Measurements from ENCODE around the gene CILP2.
A peak's percentile ranks its signal among the peaks of the same experiment; 100 is the strongest.

Gene CILP2

GRCh38 chr19:19507354-19507753 is 30.7 kb upstream of the CILP2 start:
- H3K4me3 ChIP-seq (ENCODE audit: insufficient read depth, low read depth, low read length, poor library complexity, severe bottlenecking): no peak overlapping the region
- peaks cover 42% of the 10 kb centered on the region for H3K36me3 ChIP-seq (ENCODE audit: control insufficient read depth, insufficient read depth, low read length)
- no peaks in the 10 kb centered on the region for H3K9me3 ChIP-seq (ENCODE audit: control insufficient read depth, low read length)
- no peaks in the 10 kb centered on the region for H3K27me3 ChIP-seq (replicated peaks; ENCODE audit: control insufficient read depth, insufficient read depth, low read length, poor library complexity, severe bottlenecking)
- DNase-seq: no peak
- H3K27ac ChIP-seq (ENCODE audit: insufficient read depth, low read length, poor library complexity, severe bottlenecking): no peak overlapping the region
- no peaks in the 10 kb centered on the region for H3K4me1 ChIP-seq (ENCODE audit: control insufficient read depth, insufficient read depth, low read length, poor library complexity, severe bottlenecking)

DNA sequence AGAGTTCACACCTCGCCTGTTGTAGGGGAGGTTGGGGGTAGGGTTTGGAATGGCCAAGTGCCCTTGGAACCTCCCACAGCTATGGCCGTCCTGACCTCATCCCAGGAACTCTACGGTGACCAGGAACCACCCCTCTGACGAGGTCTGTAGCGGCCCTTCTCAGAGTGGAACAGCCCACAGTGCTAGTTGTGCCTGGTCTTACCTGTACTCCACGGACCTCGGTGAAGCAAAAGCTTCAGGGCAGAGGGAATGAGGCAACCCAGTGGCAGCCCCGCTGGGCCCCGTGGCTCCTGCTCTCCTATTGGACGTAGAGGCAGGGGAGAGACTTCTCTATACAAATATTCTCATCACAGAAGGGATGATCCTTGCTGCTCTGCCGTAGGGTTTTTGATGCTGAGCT is 29.8 kb upstream of the CILP2 start:
- no peak overlapping the region for H3K27ac ChIP-seq (ENCODE audit: insufficient read depth, low read length, poor library complexity, severe bottlenecking)

DNA sequence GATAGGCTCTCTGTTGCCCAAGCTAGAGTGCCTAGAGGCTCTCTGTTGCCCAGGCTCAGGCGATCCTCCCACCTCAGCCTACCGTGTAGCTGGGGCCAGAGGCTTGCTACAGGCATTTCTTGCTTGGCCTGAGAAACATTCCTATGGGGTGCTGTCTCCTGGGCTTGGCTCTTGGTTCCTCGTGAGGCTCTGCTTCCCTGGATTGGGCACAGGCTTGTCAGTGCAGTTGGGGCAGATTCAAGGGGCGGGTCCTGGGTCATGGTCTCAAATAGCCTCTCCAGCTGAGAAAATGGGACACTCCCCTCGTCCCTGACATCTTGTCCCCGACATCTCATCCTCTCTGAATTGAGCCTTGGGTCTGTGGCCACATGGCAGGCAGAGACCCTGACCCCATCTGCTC is 27.6 kb upstream of the CILP2 start:
- no peak for DNase-seq

More for the DNA sequence above, 29.8 kb upstream of the CILP2 start:
- Histone ChIP-seq H3K36me3 (ENCODE audit: control insufficient read depth, insufficient read depth, low read length) (peaks cover 33% of the 10 kb centered on the region), H3K4me3 (ENCODE audit: insufficient read depth, low read depth, low read length, poor library complexity, severe bottlenecking) (no peak overlapping the region), H3K4me1 (ENCODE audit: control insufficient read depth, insufficient read depth, low read length, poor library complexity, severe bottlenecking) (no peaks in the 10 kb centered on the region), H3K27me3 (replicated peaks; ENCODE audit: control insufficient read depth, insufficient read depth, low read length, poor library complexity, severe bottlenecking) (no peaks in the 10 kb centered on the region), H3K9me3 (ENCODE audit: control insufficient read depth, low read length) (no peaks in the 10 kb centered on the region)
- DNase-seq: no peak

GRCh38 chr19:19513682-19514081 is 24.4 kb upstream of the CILP2 start:
- Histone ChIP-seq H3K9me3 (ENCODE audit: control insufficient read depth, low read length) (no peaks in the 10 kb centered on the region), H3K27ac (ENCODE audit: insufficient read depth, low read length, poor library complexity, severe bottlenecking) (no peak overlapping the region), H3K27me3 (replicated peaks; ENCODE audit: control insufficient read depth, insufficient read depth, low read length, poor library complexity, severe bottlenecking) (no peaks in the 10 kb centered on the region), H3K4me3 (ENCODE audit: insufficient read depth, low read depth, low read length, poor library complexity, severe bottlenecking) (no peak overlapping the region), H3K4me1 (ENCODE audit: control insufficient read depth, insufficient read depth, low read length, poor library complexity, severe bottlenecking) (peaks cover 18% of the 10 kb centered on the region), H3K36me3 (ENCODE audit: control insufficient read depth, insufficient read depth, low read length) (no peaks in the 10 kb centered on the region)
- DNase-seq: no peak

More for the DNA sequence above, 27.6 kb upstream of the CILP2 start:
- no peak overlapping the region for H3K27ac ChIP-seq (ENCODE audit: insufficient read depth, low read length, poor library complexity, severe bottlenecking)
- H3K4me3 ChIP-seq (ENCODE audit: insufficient read depth, low read depth, low read length, poor library complexity, severe bottlenecking): no peak overlapping the region
- peaks cover 12% of the 10 kb centered on the region for H3K36me3 ChIP-seq (ENCODE audit: control insufficient read depth, insufficient read depth, low read length)
- no peaks in the 10 kb centered on the region for H3K9me3 ChIP-seq (ENCODE audit: control insufficient read depth, low read length)
- no peaks in the 10 kb centered on the region for H3K27me3 ChIP-seq (replicated peaks; ENCODE audit: control insufficient read depth, insufficient read depth, low read length, poor library complexity, severe bottlenecking)
- peaks cover 3% of the 10 kb centered on the region for H3K4me1 ChIP-seq (ENCODE audit: control insufficient read depth, insufficient read depth, low read length, poor library complexity, severe bottlenecking)

- H3K4me1 ChIP-seq (ENCODE audit: control insufficient read depth, insufficient read depth, low read length, poor library complexity, severe bottlenecking): peaks cover 18% of the 10 kb centered on the region
- no peak overlapping the region for H3K27ac ChIP-seq (ENCODE audit: insufficient read depth, low read length, poor library complexity, severe bottlenecking)
- no peaks in the 10 kb centered on the region for H3K36me3 ChIP-seq (ENCODE audit: control insufficient read depth, insufficient read depth, low read length)
- H3K9me3 ChIP-seq (ENCODE audit: control insufficient read depth, low read length): no peaks in the 10 kb centered on the region
- H3K4me3 ChIP-seq (ENCODE audit: insufficient read depth, low read depth, low read length, poor library complexity, severe bottlenecking): no peak overlapping the region
- H3K27me3 ChIP-seq (replicated peaks; ENCODE audit: control insufficient read depth, insufficient read depth, low read length, poor library complexity, severe bottlenecking): no peaks in the 10 kb centered on the region
- DNase-seq: no peak
Observed at GRCh38 chr19:19514215-19514657, 23.8 kb upstream of the CILP2 start.

DNA sequence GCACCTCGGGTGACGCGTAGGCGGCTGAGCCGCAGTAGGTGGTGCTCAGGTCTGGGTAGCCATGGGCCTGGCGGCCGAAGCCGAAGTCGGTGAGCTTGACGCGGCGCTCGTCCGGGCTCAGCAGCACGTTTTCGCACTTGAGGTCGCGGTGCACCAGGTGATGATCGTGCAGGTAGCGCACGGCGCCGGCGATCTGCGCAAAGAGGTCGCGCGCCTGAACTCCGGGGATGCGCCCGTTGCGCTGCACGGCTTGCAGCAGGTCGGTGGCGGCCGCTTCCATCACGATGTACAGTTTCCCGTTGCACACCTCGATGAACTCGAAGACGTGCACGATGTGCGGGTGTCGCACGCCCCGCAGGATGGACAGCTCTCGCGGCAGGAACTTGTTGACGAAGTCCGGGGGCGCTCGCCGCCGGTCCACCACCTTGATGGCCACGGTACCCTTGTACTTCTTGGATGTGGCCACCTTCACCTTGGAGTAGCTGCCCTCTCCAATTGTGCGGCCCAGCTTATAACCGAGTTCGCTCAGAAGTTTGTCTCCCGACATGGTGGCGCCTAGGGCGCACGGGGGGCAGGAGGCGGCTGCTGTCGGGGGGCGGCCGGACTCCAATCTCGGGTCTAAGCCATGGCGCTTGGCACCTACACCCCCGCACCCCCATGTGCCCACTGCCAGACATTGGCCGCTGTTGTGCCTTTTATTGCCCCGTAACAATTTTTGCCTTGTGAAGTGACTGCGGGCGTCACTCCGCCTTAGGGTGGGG is 23.0 kb upstream of the CILP2 start, which contains the start of gene TSSK6:
Gene TSSK6 (minus strand): TSS at position 668 of the 761 bp plus-strand sequence. CDS start 121 bp downstream, at position 547.
- Histone ChIP-seq H3K4me3 (ENCODE audit: insufficient read depth, low read depth, low read length, poor library complexity, severe bottlenecking) (peak within 1 kb of the TSS; percentile 86), H3K27ac (ENCODE audit: insufficient read depth, low read length, poor library complexity, severe bottlenecking) (peak within 1 kb of the TSS; percentile 78), H3K9me3 (ENCODE audit: control insufficient read depth, low read length) (no peaks in the 10 kb centered on the region), H3K4me1 (ENCODE audit: control insufficient read depth, insufficient read depth, low read length, poor library complexity, severe bottlenecking) (peaks cover 18% of the 10 kb centered on the region), H3K27me3 (replicated peaks; ENCODE audit: control insufficient read depth, insufficient read depth, low read length, poor library complexity, severe bottlenecking) (no peaks in the 10 kb centered on the region), H3K36me3 (ENCODE audit: control insufficient read depth, insufficient read depth, low read length) (peaks cover 3% of the 10 kb centered on the region)
- DNase-seq: no peak

DNA sequence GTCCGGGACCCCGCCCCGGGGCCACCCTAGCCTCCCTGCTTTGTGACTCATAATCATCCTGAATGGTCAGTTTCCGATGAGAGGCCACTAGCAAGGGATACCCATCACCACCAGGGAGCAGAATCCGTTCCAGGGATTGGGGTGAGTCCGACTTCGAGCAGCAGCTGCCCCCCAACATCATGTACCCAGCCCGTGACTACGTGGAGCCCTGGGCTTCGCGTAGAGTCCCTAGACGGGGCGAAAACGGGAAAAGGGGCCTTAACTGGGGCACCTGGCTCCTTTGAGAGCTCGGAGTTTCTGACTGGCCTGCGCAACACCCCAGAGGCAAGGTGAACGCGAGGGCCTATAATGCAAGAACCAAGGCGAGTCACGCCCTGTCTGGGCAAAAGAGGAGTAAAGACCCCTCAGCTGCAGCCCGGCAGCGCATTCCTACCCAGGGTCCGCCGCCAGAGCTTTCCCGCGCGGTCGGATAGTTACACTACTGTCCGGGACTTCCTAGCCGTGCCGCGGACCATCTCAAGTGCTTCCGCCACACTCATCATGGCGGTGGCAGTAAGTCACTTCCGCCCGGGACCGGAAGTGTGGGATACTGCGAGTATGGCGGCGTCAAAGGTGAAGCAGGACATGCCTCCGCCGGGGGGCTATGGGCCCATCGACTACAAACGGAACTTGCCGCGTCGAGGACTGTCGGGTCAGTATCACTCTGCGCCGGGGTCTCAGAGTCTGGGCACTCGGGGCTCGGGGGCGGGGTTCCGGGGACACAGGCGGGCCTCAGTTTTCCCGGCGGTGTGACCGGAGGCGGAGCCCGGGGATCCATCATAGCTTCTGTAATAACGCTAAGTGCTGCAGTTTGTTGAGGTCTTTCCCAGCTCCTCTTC is 22.2 kb upstream of the CILP2 start, which contains the start of gene NDUFA13:
Gene NDUFA13 (plus strand): TSS at position 584 of the 878 bp plus-strand sequence. CDS start 14 bp downstream, at position 598.
- Histone ChIP-seq H3K27me3 (replicated peaks; ENCODE audit: control insufficient read depth, insufficient read depth, low read length, poor library complexity, severe bottlenecking) (no peaks in the 10 kb centered on the region), H3K4me3 (ENCODE audit: insufficient read depth, low read depth, low read length, poor library complexity, severe bottlenecking) (peak within 1 kb of the TSS; percentile 86), H3K4me1 (ENCODE audit: control insufficient read depth, insufficient read depth, low read length, poor library complexity, severe bottlenecking) (peaks cover 18% of the 10 kb centered on the region), H3K9me3 (ENCODE audit: control insufficient read depth, low read length) (no peaks in the 10 kb centered on the region), H3K36me3 (ENCODE audit: control insufficient read depth, insufficient read depth, low read length) (peaks cover 3% of the 10 kb centered on the region), H3K27ac (ENCODE audit: insufficient read depth, low read length, poor library complexity, severe bottlenecking) (peak within 1 kb of the TSS; percentile 78)
- DNase-seq: peak; percentile 90

DNA sequence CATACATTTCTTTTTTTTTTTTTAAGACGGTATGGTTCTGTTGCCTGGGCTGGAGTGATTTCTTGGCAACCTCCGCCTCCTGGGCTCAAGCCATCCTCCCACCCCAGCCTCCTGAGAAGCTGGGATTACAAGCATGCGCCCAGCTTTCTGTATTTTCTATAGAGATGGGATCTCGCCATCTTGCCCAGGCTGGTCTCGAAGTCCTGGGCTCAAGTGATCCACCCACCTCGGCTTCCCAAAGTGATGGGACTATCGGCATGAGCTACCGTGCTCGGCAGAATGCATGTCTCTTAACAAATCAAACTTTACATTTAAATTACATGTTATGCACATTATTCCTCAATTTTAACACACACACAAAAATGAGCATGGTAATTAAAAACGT is 20.8 kb upstream of the CILP2 start:
- peaks cover 3% of the 10 kb centered on the region for H3K36me3 ChIP-seq (ENCODE audit: control insufficient read depth, insufficient read depth, low read length)
- H3K9me3 ChIP-seq (ENCODE audit: control insufficient read depth, low read length): no peaks in the 10 kb centered on the region
- H3K27me3 ChIP-seq (replicated peaks; ENCODE audit: control insufficient read depth, insufficient read depth, low read length, poor library complexity, severe bottlenecking): no peaks in the 10 kb centered on the region
- no peak for DNase-seq
- no peak overlapping the region for H3K4me3 ChIP-seq (ENCODE audit: insufficient read depth, low read depth, low read length, poor library complexity, severe bottlenecking)
- H3K4me1 ChIP-seq (ENCODE audit: control insufficient read depth, insufficient read depth, low read length, poor library complexity, severe bottlenecking): peaks cover 18% of the 10 kb centered on the region
- no peak overlapping the region for H3K27ac ChIP-seq (ENCODE audit: insufficient read depth, low read length, poor library complexity, severe bottlenecking)

DNA sequence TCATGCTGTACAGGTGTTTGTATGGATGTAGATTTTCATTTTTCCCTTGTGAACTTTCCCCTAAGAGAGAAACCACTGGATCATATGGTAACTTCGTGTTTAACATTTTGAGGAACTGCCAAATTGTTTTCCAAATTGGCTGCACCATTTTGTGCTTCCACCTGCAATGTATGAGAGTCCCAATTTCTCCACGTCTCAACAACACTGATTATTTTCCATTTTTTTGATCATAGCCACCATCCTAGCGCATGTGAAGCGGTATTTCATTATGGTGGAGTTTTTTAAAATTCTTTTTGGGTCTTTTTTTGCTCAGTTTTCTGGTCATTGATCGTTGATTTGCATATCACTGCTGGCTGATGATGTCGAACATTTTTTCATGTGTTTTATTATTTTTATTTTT is 17.1 kb upstream of the CILP2 start:
- Histone ChIP-seq H3K36me3 (ENCODE audit: control insufficient read depth, insufficient read depth, low read length) (peaks cover 4% of the 10 kb centered on the region), H3K27me3 (replicated peaks; ENCODE audit: control insufficient read depth, insufficient read depth, low read length, poor library complexity, severe bottlenecking) (no peaks in the 10 kb centered on the region), H3K27ac (ENCODE audit: insufficient read depth, low read length, poor library complexity, severe bottlenecking) (no peak overlapping the region), H3K4me3 (ENCODE audit: insufficient read depth, low read depth, low read length, poor library complexity, severe bottlenecking) (no peak overlapping the region), H3K9me3 (ENCODE audit: control insufficient read depth, low read length) (no peaks in the 10 kb centered on the region), H3K4me1 (ENCODE audit: control insufficient read depth, insufficient read depth, low read length, poor library complexity, severe bottlenecking) (peaks cover 12% of the 10 kb centered on the region)
- DNase-seq: no peak

- H3K4me1 ChIP-seq (ENCODE audit: control insufficient read depth, insufficient read depth, low read length, poor library complexity, severe bottlenecking): no peaks in the 10 kb centered on the region
- DNase-seq: no peak
- no peaks in the 10 kb centered on the region for H3K9me3 ChIP-seq (ENCODE audit: control insufficient read depth, low read length)
- no peak overlapping the region for H3K4me3 ChIP-seq (ENCODE audit: insufficient read depth, low read depth, low read length, poor library complexity, severe bottlenecking)
- H3K27me3 ChIP-seq (replicated peaks; ENCODE audit: control insufficient read depth, insufficient read depth, low read length, poor library complexity, severe bottlenecking): no peaks in the 10 kb centered on the region
- no peak overlapping the region for H3K27ac ChIP-seq (ENCODE audit: insufficient read depth, low read length, poor library complexity, severe bottlenecking)
- H3K36me3 ChIP-seq (ENCODE audit: control insufficient read depth, insufficient read depth, low read length): peaks cover 21% of the 10 kb centered on the region
Observed at GRCh38 chr19:19523177-19523576, 14.9 kb upstream of the CILP2 start.
